Measurements from ENCODE around the gene DTNB.
A peak's percentile ranks its signal among the peaks of the same experiment; 100 is the strongest.
"Not testable (repeated sequence)": the region's sequence is repeated elsewhere in the genome, so short reads cannot be mapped to it uniquely, and the experiment has no call there.

Gene DTNB

DNA sequence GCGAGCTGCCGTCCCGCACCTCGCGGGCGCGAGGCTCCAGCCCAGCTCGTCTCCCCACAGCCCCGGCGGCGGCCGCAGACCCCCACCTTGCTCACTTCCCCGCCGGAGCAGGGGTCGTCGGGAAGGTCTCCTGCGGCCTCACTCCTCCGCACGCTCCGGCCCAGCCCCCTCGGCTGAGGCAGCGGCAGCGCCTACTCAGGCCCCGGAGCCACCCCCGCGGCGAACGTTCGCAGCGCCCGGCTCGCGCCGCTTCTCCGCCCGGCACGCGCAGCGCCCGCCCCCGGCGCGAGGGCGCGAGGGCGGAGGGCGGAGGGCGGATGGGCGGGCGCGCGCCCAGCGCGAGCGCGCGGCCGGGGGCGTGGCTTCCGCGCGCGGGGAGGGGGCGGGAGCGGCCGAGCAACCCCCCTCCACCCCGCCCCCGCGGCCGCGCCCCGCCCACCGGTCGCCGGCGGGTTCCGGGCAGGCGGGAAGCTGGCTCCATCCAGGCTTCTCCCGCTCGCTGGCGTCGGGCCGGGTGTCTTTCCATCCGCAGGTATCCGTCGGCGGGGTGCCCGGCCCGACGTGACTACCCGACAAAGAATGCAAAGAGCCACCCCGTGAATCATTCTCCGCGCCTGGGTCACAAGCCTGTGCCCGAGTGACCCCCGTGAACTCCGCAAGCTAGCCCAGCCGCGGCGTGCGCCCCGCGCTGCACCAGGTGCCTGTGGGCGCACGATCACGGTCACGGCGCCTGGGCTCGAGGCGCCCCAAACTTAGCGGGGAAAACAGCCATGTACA lies at the start of gene DTNB:
Gene DTNB (minus strand): TSS at position 278 of the 777 bp plus-strand sequence. CDS start 20,917 bp downstream, outside the sequence.
- DNase-seq, result peak; percentile 72

DNA sequence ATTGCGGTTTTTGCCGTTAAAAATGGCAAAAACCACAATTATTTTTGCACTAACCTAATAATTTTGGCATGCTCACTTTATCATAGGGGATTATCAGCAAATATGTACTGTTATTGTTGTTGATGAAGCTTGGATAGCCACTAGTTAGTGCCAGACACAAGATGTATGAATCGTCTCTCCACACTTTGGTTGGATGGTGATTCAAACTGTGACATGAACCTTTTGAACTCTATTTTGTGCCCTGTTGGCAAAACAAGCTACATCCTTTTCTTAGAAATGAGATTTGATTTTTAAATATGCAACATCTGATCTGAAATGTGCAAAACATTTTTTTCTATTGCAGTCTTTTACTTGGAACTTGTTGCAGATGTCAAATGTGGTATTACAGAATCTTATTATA lies 48.8 kb upstream of the DTNB start:
- DNase-seq, result no peak

DNA sequence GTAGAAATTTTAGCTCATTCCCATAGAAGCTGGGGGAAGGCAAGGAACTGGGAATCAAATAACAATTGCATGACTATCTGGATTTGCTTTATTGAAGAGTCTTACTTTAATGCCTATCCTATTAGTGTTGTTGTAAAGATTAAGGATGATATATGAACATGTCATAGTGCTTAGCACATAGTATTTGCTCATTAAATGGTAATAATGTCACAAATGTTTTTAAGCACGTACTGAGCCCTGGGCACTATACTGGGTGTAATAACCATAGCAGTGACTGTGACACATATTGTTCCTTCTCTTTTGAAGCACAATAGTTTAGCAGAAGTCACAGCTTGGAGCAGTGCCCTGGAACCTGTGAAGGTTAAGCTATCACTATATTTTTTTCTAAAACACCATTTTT lies 47.2 kb upstream of the DTNB start:
- DNase-seq, result no peak

DNA sequence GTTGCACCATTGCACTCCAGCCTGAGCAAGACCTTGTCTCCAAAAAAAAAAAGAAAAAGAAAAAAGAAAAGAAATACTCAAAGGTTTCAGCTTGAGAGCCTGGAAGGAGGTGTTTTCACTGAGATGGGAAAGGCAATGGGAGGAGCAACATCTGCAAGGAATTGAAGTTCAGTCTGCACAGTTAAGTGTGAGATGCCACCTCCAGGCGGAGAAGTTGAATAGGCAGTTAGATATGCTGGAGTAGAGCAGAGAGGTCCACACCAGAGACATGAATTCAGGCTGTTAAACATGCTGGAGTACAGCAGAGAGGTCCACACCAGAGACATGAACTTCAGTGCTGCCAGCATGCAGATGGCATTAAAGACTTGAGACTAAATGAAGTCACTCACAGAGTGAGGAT lies 41.4 kb upstream of the DTNB start:
- DNase-seq, result no peak

DNA sequence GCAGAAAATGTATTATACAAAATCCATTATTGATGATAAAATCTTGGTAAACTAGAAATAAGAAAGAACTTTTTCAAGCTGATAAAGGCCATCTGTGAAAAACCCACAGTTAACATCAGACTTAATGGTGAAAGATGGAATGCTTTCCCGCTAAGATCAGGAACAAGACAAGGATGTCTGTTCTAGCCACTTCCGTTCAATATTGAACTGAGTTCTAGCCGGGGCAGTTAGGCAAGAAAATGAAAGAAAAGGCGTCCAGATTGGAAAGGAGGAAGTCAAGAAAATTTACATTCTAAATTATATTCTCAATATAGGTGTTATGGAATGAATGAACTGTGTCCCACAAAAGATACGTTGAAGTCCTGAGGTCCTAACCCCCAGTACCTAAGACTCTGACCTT lies 39.1 kb upstream of the DTNB start:
- DNase-seq, result no peak

DNA sequence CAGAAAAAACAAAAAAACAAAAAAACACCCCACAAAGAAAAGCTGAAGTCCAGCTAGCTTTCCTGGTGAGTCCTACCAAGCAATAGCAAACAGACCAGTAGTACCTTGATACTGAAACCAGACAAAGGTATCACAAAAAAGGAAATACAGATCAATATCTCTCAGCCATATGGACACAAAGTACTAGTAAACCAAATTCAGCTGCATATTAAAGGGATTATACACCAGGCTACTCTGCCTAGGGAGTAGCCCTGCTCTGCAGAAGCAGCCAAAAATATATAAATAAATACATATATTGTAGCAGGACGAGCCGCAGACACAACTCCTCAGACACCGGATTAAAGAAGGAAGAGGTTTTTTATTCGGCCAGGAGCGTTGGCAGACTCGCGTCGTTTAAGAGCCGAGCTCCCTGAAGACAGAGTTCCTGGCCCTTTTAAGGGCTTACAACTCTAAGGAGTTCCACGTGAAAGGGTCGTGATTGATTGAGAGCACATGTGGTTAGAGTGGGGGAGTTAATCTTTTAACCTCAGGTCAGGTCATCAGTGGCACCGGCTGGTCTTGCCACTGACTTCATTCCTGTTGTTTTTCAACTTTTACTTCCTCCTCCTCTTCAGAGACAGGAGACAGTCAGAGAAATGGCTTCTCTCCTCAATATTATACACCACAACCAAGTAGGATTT lies 38.4 kb upstream of the DTNB start:
- no peak for DNase-seq

DNA sequence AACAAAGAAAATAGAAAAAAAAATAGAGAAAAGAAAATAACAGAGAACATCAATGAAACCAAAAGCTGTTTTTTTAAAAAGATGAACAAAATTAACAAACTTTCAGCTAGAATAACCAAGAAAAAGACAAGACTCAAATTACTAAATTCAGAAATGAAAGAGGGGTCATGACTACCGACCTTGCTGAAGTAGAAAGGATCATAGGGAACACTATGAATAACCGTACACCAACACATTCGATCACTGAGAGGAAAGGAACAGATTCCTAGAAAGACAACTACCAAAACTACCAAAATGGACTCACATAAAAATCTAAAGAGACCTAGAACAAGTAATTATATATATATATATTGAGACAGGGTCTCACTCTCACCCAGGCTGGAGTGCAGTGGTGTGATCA lies 37.4 kb upstream of the DTNB start:
- no peak for DNase-seq

DNA sequence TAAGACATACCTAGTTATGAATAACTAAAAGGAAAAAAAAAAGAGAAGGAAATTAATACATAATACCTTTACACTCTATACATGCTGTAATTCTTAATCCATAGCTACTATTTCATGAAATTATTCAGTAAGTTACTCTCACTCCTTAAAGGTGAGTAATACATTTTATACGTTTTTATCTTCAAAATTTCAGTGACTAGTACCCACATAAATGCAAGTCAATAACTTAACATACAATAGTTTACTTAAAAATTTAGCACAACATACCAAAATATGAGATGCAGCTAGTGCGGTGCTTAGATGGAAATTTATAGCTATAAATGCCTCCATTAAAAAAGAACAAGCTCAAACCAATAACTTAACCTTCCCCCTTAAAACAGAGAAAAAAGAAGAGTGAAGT lies 36.0 kb upstream of the DTNB start:
- no peak for DNase-seq

DNA sequence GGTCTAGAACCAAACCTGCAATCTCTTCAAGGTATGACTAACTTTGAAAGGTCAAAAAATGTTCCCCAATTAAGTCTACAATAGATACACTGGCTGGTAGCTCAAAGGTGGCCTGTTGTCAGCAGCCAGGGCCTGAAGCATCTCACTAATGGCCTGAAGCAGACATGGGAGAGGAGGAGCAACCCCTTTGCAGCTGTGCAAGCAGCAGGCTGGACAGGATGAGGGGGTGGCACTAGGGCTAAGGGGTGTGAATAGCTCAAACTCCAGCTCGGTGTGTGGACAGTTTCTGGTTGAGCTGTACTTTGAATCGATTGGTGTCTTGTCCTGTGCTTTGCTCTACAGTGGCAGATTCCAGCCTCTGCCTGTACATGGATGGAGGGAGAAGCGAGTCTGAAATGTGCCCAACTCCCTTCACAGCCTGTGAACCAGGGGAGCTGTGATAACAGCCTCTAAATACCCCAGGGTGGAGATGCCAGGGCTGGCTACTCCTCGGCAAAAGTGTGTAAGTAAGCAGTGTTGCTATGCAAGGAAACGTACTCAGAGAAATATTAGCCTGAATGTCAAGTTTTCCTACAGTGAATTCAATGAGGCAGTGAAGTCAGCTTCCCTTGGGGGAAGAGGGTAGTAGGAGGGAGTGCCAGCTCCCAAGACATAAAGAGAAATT lies 34.7 kb upstream of the DTNB start:
- DNase-seq, result no peak

DNA sequence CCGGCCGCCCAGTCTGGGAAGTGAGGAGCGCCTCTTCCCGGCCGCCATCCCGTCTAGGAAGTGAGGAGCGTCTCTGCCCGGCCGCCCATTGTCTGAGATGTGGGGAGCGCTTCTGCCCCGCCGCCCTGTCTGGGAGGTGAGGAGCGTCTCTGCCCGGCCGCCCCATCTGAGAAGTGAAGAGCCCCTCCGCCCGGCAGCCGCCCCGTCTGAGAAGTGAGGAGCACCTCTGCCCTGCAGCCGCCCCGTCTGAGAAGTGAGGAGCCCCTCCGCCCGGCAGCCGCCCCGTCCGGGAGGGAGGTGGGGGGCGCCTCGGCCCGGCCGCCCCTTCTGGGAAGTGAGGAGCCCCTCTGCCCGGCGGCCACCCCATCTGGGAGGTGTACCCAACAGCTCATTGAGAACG lies 32.2 kb upstream of the DTNB start:
- DNase-seq, result not testable (repeated sequence)

DNA sequence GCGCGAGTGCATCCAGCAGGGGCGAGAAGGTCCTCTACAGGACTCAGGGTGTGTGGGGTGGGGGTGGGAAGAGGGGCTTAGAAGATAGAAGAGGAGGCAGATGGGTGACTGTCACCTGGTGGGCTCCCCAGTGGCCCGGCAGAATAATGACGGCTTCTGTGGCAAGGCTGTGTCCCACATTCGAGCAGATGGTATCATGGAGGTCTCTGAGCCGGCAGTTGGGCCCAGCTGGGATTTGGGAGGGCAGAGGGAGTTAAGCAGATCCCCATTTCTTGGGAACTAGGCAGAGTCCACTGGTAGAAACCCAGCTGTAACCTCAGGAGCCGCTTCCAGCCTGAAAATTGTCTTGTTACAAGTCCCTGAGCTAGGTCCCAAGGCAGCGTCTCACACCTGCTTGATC lies 28.4 kb upstream of the DTNB start:
- no peak for DNase-seq

DNA sequence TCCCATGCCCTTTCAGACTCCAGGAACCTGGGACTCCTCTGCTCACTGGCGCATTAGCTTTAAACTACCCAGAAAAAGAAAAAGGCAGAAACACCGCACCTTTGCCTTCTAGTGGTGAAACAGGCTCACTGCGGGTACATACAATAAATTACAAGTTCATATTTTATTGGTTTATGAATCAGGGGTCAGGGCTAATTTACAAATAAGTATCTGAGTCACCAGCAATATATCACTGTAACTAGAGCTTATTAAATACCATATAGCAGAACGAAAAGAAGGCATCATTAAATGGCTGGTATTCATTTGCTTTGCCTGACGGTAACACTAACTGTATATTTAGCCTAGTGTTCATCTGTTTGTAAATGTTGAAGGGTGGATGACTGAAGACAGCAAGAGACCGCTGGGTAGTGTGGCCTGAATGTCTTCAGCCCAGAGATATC lies 26.9 kb upstream of the DTNB start:
- no peak for DNase-seq

DNA sequence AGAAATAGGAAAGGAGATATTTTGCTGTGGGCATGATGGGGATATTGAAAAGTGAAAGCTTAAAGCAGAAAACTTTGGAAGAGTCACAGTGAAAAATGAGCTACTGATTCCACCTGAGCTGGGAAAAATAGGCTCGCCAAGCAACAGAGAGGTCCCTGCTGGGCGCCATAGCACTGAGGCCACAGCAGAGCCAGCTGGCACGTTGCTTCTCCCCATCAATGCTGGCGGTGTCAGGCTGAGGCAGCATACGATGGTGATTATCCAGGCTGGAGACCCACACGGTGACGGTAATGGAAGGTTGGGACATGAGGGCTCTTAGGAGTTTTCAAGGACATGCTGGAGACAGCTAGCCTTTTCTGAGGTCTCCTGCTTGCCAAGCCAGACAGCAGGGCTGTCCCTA lies 25.8 kb upstream of the DTNB start:
- DNase-seq, result no peak

DNA sequence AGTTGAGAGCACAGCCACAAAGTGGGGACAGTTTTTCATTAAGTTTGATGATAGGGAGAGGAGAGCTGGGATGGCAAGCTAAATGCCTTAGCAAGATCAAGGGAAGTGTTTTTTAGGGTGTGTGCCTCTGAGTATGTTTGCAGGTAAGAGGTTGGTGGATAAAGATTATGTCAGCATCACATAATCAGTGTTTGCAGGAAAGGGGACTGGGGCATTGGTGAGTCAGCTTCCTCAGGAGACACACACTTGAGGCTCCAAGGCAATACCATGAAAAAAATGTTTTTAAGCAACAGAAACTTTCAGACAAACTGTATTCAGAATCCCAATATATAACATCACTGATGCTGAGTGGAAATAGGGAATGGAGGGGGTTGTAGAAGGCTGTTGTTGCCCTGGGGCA lies 25.4 kb upstream of the DTNB start:
- no peak for DNase-seq

DNA sequence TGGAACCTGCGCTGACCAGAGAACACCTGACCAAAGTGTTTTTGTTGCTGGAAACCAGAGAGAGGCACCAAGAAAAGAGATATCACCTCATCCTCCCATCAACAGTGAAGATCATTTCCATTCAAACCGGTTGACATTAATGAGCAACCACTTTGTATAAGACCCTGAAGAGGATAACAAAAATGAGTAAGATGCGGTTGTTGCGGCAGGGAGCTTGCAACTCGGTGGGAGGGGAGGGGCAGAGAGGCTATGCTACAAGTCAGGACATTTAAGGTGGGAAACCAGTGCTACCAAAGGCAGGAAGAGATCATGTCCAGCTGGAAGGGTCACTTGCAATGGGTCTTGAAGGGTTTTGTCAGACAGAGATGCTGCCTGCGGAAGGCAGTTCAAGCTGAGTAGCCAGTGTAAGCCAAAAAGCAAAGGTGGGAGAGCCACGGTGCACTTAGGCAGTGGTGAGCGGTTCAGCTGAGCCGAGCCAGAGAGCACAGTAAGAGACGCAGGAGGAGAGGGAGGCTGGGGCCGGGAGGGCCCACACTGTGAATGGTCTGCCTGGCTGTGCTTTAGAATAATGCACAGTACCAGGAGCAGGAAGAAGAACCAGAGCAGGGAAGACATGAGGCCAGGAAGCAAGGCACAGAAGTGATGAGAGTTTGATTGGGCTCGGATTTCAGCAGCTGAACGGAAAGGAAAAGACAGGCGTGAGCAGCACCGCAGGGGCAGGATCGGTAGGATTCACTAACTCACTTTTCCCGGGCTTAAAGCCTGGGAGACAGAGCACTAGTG lies 24.4 kb upstream of the DTNB start:
- DNase-seq, result no peak

DNA sequence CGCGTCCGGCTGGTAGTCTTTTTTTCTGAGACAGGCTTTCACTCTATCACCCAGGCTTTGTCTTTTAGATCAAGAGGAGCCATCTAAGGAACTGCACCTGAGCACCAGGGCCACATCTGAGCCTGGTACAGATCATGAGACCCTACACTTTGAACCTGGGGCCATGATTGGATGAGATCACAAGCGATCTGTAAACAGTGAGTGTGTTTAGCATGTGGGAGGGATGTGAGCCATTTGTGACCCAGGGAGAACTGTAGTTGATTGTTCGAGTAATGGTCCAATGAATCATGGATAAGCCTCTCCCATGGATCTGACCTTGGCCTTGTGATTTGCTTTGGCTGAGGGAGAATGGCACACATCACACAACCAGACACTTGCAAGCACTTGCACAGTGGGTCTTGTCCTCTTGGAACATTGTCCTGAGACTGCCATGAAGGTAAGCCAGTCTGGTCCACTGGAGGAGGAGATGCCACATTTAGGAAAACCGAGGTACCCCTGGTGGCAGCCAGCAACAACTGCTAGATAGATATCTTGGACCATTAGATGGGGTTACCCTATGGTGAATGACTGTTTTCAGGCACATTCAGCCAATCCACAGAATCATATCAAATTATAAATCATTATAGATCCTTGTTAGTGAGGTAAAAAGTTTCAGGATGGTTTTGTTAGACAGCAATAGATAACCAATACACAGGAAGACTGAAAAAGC lies 19.5 kb upstream of the DTNB start:
- no peak for DNase-seq

DNA sequence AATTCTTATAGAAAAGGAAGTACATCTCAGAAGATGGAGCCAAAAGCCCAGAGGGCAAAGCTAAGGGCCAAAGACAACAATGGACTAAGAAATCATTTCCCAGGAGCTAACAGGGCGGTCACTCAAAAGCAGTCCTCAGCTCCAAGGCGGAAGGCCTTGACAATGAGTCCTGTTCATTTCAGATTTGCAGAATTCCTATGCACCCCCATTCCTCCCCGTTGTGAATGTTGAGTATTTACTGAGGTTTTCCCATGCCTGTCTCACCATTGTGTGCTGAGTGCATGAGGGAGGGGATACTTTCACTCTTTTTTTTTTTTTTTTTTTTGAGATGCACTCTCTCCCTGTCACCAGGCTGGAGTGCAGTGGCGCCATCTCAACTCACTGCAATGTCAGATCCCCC lies 18.8 kb upstream of the DTNB start:
- DNase-seq, result no peak

DNA sequence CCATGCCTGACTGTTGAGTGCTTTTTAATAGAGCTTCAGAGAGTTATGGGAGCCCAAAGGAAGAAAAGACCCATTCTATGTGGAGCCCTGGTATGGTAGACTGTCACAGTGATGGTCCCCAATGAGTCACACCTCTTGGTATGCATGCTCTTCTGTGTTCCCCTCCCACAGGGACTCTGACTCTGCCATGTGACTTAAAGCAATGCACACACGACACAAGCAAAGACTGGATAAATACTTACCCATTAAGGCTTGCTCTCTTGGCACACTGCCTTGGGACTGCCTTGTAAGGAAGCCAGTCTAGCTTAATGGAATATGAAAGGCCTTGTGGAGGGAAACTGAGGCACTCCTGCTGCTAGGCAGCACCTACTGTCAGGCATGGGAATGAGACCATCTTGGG lies 16.7 kb upstream of the DTNB start:
- no peak for DNase-seq

DNA sequence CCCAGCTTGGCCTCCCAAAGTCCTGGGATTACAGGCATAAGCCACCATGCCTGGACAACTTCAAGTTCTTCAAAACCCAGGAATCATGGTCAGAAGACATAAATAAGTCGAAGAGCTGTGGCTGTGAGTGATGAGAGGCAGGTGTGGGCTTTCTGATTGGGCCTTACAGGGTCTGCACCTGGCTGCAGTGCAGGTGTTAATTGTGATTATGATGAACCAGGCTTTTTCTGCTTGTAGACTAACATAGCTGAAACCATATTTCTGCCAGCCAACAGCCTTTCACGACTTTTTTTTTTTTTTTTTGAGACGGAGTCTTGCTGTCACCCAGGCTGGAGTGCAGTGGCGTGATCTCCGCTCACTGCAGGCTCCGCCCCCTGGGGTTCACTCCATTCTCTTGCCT lies 14.9 kb upstream of the DTNB start:
- no peak for DNase-seq

DNA sequence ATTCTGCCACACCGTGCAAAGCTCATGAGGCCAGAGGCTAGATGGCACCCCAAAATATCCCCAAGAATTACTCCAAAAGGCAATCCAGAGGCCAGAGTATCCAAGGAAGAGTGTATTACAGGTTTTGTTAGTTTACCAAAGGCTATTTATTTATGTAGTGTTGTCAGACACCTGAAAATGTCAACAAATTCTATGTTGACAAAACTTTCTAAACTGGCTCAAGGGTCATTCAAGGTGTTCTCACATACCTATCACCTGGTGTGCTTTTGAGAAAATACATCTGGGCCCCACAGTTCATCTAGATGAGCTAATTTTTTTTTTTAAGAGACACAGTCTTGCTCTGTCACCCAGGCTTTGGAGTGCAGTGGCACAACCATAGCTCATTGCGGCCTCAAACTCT lies 12.4 kb upstream of the DTNB start:
- no peak for DNase-seq

DNA sequence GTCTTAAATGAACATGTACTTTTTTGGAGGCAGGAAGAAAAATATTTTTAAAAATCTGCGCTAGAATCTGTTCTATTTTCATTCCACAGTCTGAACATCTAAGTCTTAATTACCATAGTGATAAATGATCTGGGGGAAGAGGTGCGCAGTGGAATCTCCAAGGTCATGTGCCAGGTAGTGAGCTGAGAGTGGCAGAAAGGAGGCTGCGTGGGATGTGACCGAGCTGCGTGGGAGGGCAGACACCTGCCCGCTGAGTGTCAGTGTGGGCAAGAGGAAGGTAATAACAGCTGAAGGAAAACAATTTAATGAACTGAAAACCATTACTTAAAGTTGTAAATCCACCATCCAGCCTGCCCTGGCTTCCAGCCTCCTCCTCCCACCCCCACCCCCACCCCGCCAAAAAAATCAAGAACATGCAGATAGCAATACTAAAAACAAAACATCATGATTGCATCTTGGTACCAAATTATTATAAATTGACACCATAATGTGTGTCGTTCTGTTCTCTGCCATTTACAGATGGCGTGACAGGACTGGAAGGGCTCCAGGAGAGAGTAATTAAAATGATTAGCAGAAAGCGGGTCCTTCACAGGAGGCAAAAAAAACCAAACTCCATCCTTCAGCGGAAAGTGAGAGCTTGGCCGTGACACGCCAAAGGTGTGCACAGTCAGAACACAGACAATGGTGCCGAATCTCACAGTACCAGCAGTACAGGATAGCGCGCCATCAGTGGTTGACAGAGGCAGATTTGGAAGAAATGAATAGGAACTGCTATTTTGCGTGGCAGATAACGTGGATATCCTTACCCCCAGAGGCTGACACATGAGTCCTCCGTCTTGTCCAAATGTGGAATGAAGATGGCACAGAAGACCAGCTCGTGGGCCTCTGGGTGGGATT lies 11.4 kb upstream of the DTNB start:
- DNase-seq, result no peak

DNA sequence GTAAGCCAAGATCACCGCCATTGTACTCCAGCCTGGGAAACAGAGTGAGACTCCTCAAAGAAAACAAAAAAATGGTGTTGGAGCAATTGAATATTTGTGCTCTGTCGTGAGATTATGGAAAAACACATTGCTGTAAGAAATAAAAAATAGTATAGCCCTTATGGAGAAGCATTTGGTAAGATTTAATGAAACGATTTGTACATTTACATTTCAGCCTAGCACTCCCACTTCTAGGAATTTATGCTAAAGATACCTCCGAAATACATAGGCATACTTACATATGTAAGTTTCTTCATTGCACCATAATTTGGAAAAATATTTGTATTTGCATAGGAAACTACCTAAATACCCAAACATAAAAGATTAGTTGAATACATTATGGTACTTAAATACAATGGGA lies 8.7 kb upstream of the DTNB start:
- DNase-seq, result no peak
